GM23338 (cell line): ENCODE data around the gene NTM. TPM values are rescaled to one million over a fixed set of nuclear protein-coding genes. Genes with fewer than 3 reads are reported as not detected.

ENCODE experiments used
- ATAC-seq: fragments of 200-7000 bp; cut with Tn5 transposase; 3 replicates; pipeline ENCODE4 v1.9.1; 2020
- DNase-seq: peaks from one replicate; pipeline ENCODE4 v3.0.0-alpha.2; 2015; ENCODE audit warnings: low spot score
- H2AFZ ChIP-seq: fragments of 200-600 bp; sonication (generic); 2 replicates; pipeline ENCODE4 v1.8.0; 2016; ENCODE audit warnings: antibody characterized with exemption, mild to moderate bottlenecking, moderate library complexity
- H3F3A ChIP-seq: fragments of 200-600 bp; sonication (generic); replicated peaks from 2 replicates; pipeline ENCODE4 v1.8.0; 2017; ENCODE audit warnings: antibody characterized with exemption, mixed run types, low read depth
- H3K27ac ChIP-seq: fragments of 200-600 bp; sonication (generic); 2 replicates; pipeline ENCODE4 v1.6.1; 2016; ENCODE audit warnings: low read depth
- H3K27me3 ChIP-seq: fragments of 200-600 bp; sonication (generic); 2 replicates; pipeline ENCODE4 v1.8.0; 2016; ENCODE audit warnings: mild to moderate bottlenecking, mixed run types, moderate library complexity; ENCODE audit not compliant: insufficient read depth
- H3K36me3 ChIP-seq: fragments of 200-600 bp; sonication (generic); 2 replicates; pipeline ENCODE4 v1.8.0; 2016; ENCODE audit warnings: mild to moderate bottlenecking; ENCODE audit not compliant: insufficient read depth
- H3K4me1 ChIP-seq: fragments of 200-600 bp; sonication (generic); 2 replicates; pipeline ENCODE4 v1.8.0; 2016; ENCODE audit warnings: mild to moderate bottlenecking, moderate library complexity; ENCODE audit not compliant: insufficient read depth
- H3K4me2 ChIP-seq: fragments of 200-600 bp; sonication (generic); 2 replicates; pipeline ENCODE4 v1.7.1; 2017; ENCODE audit warnings: mixed run types
- H3K4me3 ChIP-seq: fragments of 200-600 bp; sonication (generic); 2 replicates; pipeline ENCODE4 v1.6.1; 2016; ENCODE audit warnings: mixed run types
- H3K79me2 ChIP-seq: fragments of 200-600 bp; sonication (generic); replicated peaks from 2 replicates; pipeline ENCODE4 v1.8.0; 2017; ENCODE audit warnings: mild to moderate bottlenecking; ENCODE audit not compliant: insufficient read depth
- H3K9me2 ChIP-seq: fragments of 200-600 bp; sonication (generic); 2 replicates; pipeline ENCODE4 v1.8.0; 2017; ENCODE audit not compliant: insufficient read depth
- H4K20me1 ChIP-seq: fragments of 200-600 bp; sonication (generic); replicated peaks from 2 replicates; pipeline ENCODE4 v1.8.0; 2017; ENCODE audit warnings: mild to moderate bottlenecking; ENCODE audit not compliant: insufficient read depth
- H3K27ac Mint-ChIP-seq: 2 replicates; pipeline ENCODE4 v1.8.0; 2020; ENCODE audit warnings: inconsistent platforms, mild to moderate bottlenecking, moderate library complexity, mixed read lengths
- H3K27me3 Mint-ChIP-seq: 3 replicates; pipeline ENCODE4 v1.8.0; 2022; ENCODE audit warnings: low read depth, mild to moderate bottlenecking, moderate library complexity, mixed read lengths, inconsistent platforms; ENCODE audit not compliant: insufficient read depth, poor library complexity
- H3K36me3 Mint-ChIP-seq: 3 replicates; pipeline ENCODE4 v1.8.0; 2021; ENCODE audit warnings: low read depth, mild to moderate bottlenecking, inconsistent platforms, moderate library complexity, mixed read lengths
- H3K4me1 Mint-ChIP-seq: 3 replicates; pipeline ENCODE4 v1.8.0; 2020; ENCODE audit warnings: mild to moderate bottlenecking, inconsistent platforms, mixed read lengths
- H3K4me3 Mint-ChIP-seq: 3 replicates; pipeline ENCODE4 v1.8.0; 2021; ENCODE audit warnings: moderate library complexity, mild to moderate bottlenecking, inconsistent platforms, mixed read lengths
- H3K9me3 Mint-ChIP-seq: 3 replicates; pipeline ENCODE4 v1.8.0; 2020; ENCODE audit warnings: moderate library complexity, mild to moderate bottlenecking, inconsistent platforms, mixed read lengths
- EZH2phosphoT487 ChIP-seq: fragments of 200-600 bp; sonication (generic); IDR thresholded peaks from one replicate; pipeline ENCODE4 v1.8.1; 2018; ENCODE audit warnings: antibody characterized with exemption; ENCODE audit not compliant: unreplicated experiment
- NANOG ChIP-seq: IDR thresholded peaks from 2 replicates; pipeline ENCODE4 v1.6.1; 2016; ENCODE audit warnings: antibody characterized with exemption, borderline replicate concordance
- POLR2AphosphoS5 ChIP-seq: IDR thresholded peaks from 2 replicates; pipeline ENCODE4 v1.6.1; 2016; ENCODE audit warnings: antibody characterized with exemption, low read depth
- polyA plus RNA-seq: library from polyadenylated mRNA; unstranded; fragments of >200 nt; fragmentation: Nextera tagmentation; extraction: Ambion mirVana; gene quantifications from 2 replicates; pipeline ENCODE4 v1.2.1, GENCODE V29; 2016
- total RNA-seq: library from RNA; depleted of rRNA; stranded (reverse); fragments of >200 nt; shearing (Covaris generic); gene quantifications from 2 replicates; pipeline ENCODE4 v1.2.3, GENCODE V29; 2014
- TF ChIP-seq, protein P1 (sequence below): IDR thresholded peaks from 2 replicates; pipeline ENCODE4 v1.6.1; 2016; ENCODE audit warnings: antibody characterized with exemption
- TF ChIP-seq, protein P2 (sequence below): IDR thresholded peaks from one replicate; pipeline ENCODE4 v1.6.1; 2018; ENCODE audit warnings: antibody characterized with exemption; ENCODE audit not compliant: unreplicated experiment
- TF ChIP-seq, protein P3 (sequence below): fragments of 250-450 bp; sonication (Bioruptor Pico); IDR thresholded peaks from 2 replicates; pipeline ENCODE4 v1.5.0; 2020; ENCODE audit warnings: mild to moderate bottlenecking, moderate library complexity
- TF ChIP-seq, protein P4 (sequence below), 2 experiments: fragments of 200-600 bp in 1 of 2; sonication (generic) in 1 of 2; conservative IDR thresholded peaks; 2 replicates each; pipeline versions ENCODE4 v1.5.1 to v1.6.1; 2016 to 2017; ENCODE audit warnings: antibody characterized with exemption in 2 of 2, low read depth in 2 of 2, mild to moderate bottlenecking in 2 of 2, moderate library complexity in 1 of 2

The NTM gene
- total and polyA plus RNA-seq, 2 experiments from 2014 or later = 10.6 to 14.6 TPM

DNA sequence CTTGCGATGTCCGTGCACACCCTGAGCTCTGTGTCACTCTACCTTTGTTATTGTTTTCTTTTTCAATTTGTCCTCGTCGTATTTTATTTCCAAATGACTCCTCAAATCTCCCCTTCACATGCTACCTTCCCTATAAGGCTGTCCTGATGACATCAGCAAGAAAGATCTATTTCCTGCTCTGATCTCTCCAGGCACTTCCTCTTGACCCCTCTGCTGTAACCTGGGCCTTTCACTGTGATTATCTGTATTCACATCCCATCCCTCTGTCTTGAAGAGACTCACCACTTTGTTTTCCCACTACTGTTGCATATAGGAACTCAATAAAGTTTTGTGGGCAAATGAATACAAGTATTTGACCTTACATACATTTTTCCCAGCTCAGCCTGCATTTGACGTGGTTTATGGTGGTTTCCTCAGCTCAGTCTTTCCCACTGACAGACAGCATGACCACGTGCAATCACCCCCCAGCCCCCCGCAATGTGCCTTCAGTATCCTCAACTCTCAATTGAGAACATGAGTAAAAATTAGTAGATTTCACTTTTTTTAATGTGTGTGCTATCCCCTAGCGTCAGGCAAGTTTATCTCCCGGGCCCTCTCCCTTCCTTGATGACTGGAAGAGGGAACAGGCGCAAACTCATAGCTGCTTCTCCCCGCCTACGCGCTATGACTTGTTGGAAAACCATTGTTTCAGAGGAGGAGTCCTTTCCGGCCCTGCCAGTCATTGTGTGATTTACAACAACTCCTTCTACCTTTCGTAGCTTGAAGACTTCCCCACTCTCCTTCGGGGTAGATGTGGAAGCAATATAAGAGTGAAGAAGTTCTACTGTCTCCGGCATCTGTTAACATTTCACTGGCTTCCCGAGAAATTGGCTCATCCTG lies 498.5 kb downstream of the NTM start:
- peak overlapping the region; percentile 85 for H3K27ac Mint-ChIP-seq
- no peak overlapping the region for H3K27ac ChIP-seq
- peaks cover 59% of the 10 kb centered on the region for H3K4me1 Mint-ChIP-seq

DNA sequence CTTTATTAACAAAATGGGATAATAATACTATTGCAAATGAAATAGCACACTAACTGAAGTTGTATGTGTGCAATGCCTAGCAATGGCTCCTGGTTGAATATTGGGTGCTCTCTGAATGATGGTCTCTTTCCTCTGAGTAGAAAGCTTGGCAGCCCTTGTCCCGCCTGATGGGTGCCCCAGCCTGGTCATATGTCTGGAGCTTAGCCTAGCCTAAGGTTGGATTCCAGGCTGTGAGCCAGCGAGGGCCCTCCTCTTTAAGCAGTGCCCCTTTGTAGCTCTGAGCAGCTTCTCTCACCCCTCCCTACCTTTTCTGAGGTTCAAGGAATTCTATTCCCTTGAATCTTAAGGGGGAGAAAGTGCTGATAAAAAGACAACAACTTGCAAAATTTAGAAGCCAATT lies 499.9 kb downstream of the NTM start:
- ATAC-seq (no peak), DNase-seq (no peak)
- Histone ChIP-seq H3K4me1 (peaks cover 37% of the 10 kb centered on the region), H3K36me3 (no peaks in the 10 kb centered on the region), H3K4me3 (no peak overlapping the region), H2AFZ (no peak overlapping the region), H3K79me2 (no peaks in the 10 kb centered on the region), H4K20me1 (no peaks in the 10 kb centered on the region), H3K9me2 (no peaks in the 10 kb centered on the region), H3K27ac (no peak overlapping the region), H3K4me2 (no peak overlapping the region), H3F3A (peaks cover 7% of the 10 kb centered on the region; the same call in 1 of the 2 replicates), H3K27me3 (no peaks in the 10 kb centered on the region)
- Mint-ChIP-seq H3K9me3 (no peaks in the 10 kb centered on the region), H3K27me3 (peaks cover 10% of the 10 kb centered on the region), H3K27ac (no peak overlapping the region), H3K36me3 (no peaks in the 10 kb centered on the region), H3K4me1 (peaks cover 46% of the 10 kb centered on the region), H3K4me3 (no peak overlapping the region)
- TF ChIP-seq, protein P1, sequence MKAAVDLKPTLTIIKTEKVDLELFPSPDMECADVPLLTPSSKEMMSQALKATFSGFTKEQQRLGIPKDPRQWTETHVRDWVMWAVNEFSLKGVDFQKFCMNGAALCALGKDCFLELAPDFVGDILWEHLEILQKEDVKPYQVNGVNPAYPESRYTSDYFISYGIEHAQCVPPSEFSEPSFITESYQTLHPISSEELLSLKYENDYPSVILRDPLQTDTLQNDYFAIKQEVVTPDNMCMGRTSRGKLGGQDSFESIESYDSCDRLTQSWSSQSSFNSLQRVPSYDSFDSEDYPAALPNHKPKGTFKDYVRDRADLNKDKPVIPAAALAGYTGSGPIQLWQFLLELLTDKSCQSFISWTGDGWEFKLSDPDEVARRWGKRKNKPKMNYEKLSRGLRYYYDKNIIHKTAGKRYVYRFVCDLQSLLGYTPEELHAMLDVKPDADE = no peak
- TF ChIP-seq, protein P2, sequence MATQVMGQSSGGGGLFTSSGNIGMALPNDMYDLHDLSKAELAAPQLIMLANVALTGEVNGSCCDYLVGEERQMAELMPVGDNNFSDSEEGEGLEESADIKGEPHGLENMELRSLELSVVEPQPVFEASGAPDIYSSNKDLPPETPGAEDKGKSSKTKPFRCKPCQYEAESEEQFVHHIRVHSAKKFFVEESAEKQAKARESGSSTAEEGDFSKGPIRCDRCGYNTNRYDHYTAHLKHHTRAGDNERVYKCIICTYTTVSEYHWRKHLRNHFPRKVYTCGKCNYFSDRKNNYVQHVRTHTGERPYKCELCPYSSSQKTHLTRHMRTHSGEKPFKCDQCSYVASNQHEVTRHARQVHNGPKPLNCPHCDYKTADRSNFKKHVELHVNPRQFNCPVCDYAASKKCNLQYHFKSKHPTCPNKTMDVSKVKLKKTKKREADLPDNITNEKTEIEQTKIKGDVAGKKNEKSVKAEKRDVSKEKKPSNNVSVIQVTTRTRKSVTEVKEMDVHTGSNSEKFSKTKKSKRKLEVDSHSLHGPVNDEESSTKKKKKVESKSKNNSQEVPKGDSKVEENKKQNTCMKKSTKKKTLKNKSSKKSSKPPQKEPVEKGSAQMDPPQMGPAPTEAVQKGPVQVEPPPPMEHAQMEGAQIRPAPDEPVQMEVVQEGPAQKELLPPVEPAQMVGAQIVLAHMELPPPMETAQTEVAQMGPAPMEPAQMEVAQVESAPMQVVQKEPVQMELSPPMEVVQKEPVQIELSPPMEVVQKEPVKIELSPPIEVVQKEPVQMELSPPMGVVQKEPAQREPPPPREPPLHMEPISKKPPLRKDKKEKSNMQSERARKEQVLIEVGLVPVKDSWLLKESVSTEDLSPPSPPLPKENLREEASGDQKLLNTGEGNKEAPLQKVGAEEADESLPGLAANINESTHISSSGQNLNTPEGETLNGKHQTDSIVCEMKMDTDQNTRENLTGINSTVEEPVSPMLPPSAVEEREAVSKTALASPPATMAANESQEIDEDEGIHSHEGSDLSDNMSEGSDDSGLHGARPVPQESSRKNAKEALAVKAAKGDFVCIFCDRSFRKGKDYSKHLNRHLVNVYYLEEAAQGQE = no peak
- TF ChIP-seq, protein P3, sequence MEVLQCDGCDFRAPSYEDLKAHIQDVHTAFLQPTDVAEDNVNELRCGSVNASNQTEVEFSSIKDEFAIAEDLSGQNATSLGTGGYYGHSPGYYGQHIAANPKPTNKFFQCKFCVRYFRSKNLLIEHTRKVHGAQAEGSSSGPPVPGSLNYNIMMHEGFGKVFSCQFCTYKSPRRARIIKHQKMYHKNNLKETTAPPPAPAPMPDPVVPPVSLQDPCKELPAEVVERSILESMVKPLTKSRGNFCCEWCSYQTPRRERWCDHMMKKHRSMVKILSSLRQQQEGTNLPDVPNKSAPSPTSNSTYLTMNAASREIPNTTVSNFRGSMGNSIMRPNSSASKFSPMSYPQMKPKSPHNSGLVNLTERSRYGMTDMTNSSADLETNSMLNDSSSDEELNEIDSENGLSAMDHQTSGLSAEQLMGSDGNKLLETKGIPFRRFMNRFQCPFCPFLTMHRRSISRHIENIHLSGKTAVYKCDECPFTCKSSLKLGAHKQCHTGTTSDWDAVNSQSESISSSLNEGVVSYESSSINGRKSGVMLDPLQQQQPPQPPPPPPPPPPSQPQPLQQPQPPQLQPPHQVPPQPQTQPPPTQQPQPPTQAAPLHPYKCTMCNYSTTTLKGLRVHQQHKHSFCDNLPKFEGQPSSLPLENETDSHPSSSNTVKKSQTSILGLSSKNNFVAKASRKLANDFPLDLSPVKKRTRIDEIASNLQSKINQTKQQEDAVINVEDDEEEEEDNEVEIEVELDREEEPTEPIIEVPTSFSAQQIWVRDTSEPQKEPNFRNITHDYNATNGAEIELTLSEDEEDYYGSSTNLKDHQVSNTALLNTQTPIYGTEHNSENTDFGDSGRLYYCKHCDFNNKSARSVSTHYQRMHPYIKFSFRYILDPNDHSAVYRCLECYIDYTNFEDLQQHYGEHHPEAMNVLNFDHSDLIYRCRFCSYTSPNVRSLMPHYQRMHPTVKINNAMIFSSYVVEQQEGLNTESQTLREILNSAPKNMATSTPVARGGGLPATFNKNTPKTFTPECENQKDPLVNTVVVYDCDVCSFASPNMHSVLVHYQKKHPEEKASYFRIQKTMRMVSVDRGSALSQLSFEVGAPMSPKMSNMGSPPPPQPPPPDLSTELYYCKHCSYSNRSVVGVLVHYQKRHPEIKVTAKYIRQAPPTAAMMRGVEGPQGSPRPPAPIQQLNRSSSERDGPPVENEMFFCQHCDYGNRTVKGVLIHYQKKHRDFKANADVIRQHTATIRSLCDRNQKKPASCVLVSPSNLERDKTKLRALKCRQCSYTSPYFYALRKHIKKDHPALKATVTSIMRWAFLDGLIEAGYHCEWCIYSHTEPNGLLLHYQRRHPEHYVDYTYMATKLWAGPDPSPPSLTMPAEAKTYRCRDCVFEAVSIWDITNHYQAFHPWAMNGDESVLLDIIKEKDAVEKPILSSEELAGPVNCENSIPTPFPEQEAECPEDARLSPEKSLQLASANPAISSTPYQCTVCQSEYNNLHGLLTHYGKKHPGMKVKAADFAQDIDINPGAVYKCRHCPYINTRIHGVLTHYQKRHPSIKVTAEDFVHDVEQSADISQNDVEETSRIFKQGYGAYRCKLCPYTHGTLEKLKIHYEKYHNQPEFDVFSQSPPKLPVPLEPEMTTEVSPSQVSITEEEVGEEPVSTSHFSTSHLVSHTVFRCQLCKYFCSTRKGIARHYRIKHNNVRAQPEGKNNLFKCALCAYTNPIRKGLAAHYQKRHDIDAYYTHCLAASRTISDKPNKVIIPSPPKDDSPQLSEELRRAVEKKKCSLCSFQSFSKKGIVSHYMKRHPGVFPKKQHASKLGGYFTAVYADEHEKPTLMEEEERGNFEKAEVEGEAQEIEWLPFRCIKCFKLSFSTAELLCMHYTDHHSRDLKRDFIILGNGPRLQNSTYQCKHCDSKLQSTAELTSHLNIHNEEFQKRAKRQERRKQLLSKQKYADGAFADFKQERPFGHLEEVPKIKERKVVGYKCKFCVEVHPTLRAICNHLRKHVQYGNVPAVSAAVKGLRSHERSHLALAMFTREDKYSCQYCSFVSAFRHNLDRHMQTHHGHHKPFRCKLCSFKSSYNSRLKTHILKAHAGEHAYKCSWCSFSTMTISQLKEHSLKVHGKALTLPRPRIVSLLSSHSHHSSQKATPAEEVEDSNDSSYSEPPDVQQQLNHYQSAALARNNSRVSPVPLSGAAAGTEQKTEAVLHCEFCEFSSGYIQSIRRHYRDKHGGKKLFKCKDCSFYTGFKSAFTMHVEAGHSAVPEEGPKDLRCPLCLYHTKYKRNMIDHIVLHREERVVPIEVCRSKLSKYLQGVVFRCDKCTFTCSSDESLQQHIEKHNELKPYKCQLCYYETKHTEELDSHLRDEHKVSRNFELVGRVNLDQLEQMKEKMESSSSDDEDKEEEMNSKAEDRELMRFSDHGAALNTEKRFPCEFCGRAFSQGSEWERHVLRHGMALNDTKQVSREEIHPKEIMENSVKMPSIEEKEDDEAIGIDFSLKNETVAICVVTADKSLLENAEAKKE (CRISPR knock-in tag) = no peak
- TF ChIP-seq POLR2AphosphoS5 (no peak), NANOG (no peak), EZH2phosphoT487 (no peak)
- TF ChIP-seq, protein P4, sequence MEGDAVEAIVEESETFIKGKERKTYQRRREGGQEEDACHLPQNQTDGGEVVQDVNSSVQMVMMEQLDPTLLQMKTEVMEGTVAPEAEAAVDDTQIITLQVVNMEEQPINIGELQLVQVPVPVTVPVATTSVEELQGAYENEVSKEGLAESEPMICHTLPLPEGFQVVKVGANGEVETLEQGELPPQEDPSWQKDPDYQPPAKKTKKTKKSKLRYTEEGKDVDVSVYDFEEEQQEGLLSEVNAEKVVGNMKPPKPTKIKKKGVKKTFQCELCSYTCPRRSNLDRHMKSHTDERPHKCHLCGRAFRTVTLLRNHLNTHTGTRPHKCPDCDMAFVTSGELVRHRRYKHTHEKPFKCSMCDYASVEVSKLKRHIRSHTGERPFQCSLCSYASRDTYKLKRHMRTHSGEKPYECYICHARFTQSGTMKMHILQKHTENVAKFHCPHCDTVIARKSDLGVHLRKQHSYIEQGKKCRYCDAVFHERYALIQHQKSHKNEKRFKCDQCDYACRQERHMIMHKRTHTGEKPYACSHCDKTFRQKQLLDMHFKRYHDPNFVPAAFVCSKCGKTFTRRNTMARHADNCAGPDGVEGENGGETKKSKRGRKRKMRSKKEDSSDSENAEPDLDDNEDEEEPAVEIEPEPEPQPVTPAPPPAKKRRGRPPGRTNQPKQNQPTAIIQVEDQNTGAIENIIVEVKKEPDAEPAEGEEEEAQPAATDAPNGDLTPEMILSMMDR (conservative IDR thresholded peaks at IDR 0.05; ENCODE audit: low read depth in 2 of 2) = no peak

More for the DNA sequence above, 498.5 kb downstream of the NTM start:
- Histone ChIP-seq H3K79me2 (no peaks in the 10 kb centered on the region), H3F3A (peaks cover 7% of the 10 kb centered on the region; the same call in 1 of the 2 replicates), H3K4me1 (peaks cover 45% of the 10 kb centered on the region), H3K9me2 (no peaks in the 10 kb centered on the region), H3K36me3 (no peaks in the 10 kb centered on the region), H4K20me1 (no peaks in the 10 kb centered on the region), H3K4me2 (no peak overlapping the region), H3K4me3 (no peak overlapping the region), H3K27me3 (no peaks in the 10 kb centered on the region), H2AFZ (no peak overlapping the region)
- Mint-ChIP-seq H3K4me3 (no peak overlapping the region; the same call in 2 of the 3 replicates), H3K9me3 (no peaks in the 10 kb centered on the region), H3K27me3 (peaks cover 8% of the 10 kb centered on the region), H3K36me3 (no peaks in the 10 kb centered on the region)
- no peak for TF ChIP-seq EZH2phosphoT487
- no peak for DNase-seq
- ATAC-seq = no peak
